MCF 10A (cell line): ENCODE data around the gene DUSP14. TPM values are rescaled to one million over a fixed set of nuclear protein-coding genes. Genes with fewer than 3 reads are reported as not detected.
A peak's percentile ranks its signal among the peaks of the same experiment; 100 is the strongest.

Experiments used
- BruUV-seq: library from RNA; stranded (reverse); fragments of 400-500 nt; replicated peaks from 2 replicates; lab custom pipeline; 2021; lab: Mats Ljungman, UMichigan
- CTCF ChIA-PET: fragments of 300-600 bp; sonication (Branson Sonifier 250); formaldehyde crosslinking; extraction: SDS; loops from one replicate; lab custom pipeline; 2021; ENCODE audit warnings: antibody characterized with exemption, inconsistent platforms; lab: Yijun Ruan, JAX
- POLR2A ChIA-PET: fragments of 300-600, 350-650 bp; sonication (Branson Sonifier 250); formaldehyde crosslinking; extraction: SDS; loops from one replicate; lab custom pipeline; 2020; ENCODE audit warnings: antibody characterized with exemption, inconsistent platforms; lab: Yijun Ruan, JAX
- DNase-seq: peaks from one replicate; pipeline ENCODE4 v3.0.0-alpha.2; 2018; ENCODE audit not compliant: unreplicated experiment
- H3K27ac Mint-ChIP-seq: one replicate; pipeline ENCODE4 v1.8.0; 2022; ENCODE audit warnings: mild to moderate bottlenecking, low read depth, mixed read lengths; ENCODE audit not compliant: unreplicated experiment
- H3K27me3 Mint-ChIP-seq: one replicate; pipeline ENCODE4 v1.8.0; 2022; ENCODE audit warnings: mixed read lengths; ENCODE audit not compliant: insufficient read depth, unreplicated experiment
- H3K36me3 Mint-ChIP-seq: one replicate; pipeline ENCODE4 v1.8.0; 2022; ENCODE audit warnings: mild to moderate bottlenecking, moderate library complexity, mixed read lengths; ENCODE audit not compliant: insufficient read depth, unreplicated experiment
- H3K4me1 Mint-ChIP-seq: one replicate; pipeline ENCODE4 v1.8.0; 2022; ENCODE audit warnings: mixed read lengths; ENCODE audit not compliant: insufficient read depth, unreplicated experiment
- H3K4me3 Mint-ChIP-seq: one replicate; pipeline ENCODE4 v1.8.0; 2022; ENCODE audit warnings: mild to moderate bottlenecking, moderate library complexity, mixed read lengths; ENCODE audit not compliant: unreplicated experiment
- H3K9me3 Mint-ChIP-seq: one replicate; pipeline ENCODE4 v1.8.0; 2022; ENCODE audit warnings: mixed read lengths; ENCODE audit not compliant: unreplicated experiment
- intact Hi-C: fragments of 100-400 bp; cut with micrococcal nuclease; formaldehyde crosslinking; loops from 2 replicates; pipeline ENCODE4 v1.14.1; 2022
- total RNA-seq: library from RNA; stranded (reverse); gene quantifications from 2 replicates; pipeline ENCODE4 v1.2.3, GENCODE V29; 2022
- TF ChIP-seq, protein P1 (sequence below): fragments of 200-600 bp; IDR thresholded peaks from one replicate; pipeline ENCODE4 v1.8.0; 2022; ENCODE audit warnings: antibody characterized with exemption, mild to moderate bottlenecking; ENCODE audit not compliant: unreplicated experiment

Gene DUSP14
- total RNA-seq, 1 experiment from 2014 or later, result 39.4 TPM

DNA sequence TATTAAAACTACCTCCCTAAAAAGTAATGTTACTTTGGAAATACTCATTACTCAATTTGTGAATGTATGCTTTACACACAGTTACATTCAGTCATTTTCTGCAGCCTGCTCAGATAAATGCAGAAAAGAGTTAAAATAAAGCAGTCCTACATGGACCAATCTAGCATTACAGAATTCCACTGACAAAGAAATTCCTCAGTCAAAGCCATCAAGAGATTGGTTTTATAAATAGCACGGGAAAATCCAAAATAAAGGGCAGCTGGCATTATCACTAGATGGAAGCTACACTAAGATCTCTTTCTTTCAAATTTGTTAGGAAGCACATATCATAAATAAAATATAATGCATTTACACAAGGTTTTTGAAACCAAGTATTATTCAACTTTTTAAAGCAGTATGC, 58.3 kb downstream of the DUSP14 start:
- ChIA-PET CTCF (interaction anchor here (0.7 kb wide), 1 partner anchor 227 kb away, joined by 4 read pairs; no protein-coding TSS in a partner anchor), POLR2A (no interaction called here)
- TF ChIP-seq, protein P1, sequence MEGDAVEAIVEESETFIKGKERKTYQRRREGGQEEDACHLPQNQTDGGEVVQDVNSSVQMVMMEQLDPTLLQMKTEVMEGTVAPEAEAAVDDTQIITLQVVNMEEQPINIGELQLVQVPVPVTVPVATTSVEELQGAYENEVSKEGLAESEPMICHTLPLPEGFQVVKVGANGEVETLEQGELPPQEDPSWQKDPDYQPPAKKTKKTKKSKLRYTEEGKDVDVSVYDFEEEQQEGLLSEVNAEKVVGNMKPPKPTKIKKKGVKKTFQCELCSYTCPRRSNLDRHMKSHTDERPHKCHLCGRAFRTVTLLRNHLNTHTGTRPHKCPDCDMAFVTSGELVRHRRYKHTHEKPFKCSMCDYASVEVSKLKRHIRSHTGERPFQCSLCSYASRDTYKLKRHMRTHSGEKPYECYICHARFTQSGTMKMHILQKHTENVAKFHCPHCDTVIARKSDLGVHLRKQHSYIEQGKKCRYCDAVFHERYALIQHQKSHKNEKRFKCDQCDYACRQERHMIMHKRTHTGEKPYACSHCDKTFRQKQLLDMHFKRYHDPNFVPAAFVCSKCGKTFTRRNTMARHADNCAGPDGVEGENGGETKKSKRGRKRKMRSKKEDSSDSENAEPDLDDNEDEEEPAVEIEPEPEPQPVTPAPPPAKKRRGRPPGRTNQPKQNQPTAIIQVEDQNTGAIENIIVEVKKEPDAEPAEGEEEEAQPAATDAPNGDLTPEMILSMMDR, result no peak
- Mint-ChIP-seq H3K9me3 (no peaks in the 10 kb centered on the region), H3K27ac (no peak overlapping the region), H3K27me3 (no peaks in the 10 kb centered on the region), H3K4me3 (no peak overlapping the region), H3K4me1 (peaks cover 20% of the 10 kb centered on the region), H3K36me3 (peaks cover 39% of the 10 kb centered on the region)
- intact Hi-C loops, result no loop called here
- no peak for DNase-seq
- no TSS peak for BruUV-seq

DNA sequence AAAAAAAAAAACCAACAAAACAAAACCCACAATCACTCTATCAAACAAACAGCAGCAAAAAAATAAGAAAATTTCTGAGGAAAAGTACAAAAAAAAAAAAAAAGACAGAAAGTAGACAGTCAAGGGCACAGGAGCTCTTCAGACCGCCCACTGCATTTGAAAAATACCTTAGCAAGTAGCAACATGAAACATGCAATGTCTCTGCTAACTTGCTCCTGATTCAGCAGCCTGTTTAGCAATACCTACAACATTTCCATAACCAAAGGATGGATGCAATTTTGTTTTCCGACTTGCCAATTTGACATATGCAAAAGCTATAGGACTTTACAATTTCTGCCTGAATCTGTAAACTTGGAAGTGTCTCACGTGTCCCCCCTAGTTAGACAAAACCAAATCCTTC, 62.1 kb downstream of the DUSP14 start:
- intact Hi-C loops, result no loop called here
- ChIA-PET CTCF (interaction anchor here (0.6 to 1.7 kb wide), 4 partner anchors 17 to 161 kb away, joined by 3 to 4 read pairs (median 3); no protein-coding TSS in a partner anchor), POLR2A (interaction anchor here (0.6 to 2.7 kb wide), 16 partner anchors 8 to 102 kb away, joined by 3 to 13 read pairs (median 4); partner anchors contain the start of genes DDX52 and SYNRG)
- no TSS peak for BruUV-seq
- TF ChIP-seq, protein P1, result no peak
- H3K36me3 Mint-ChIP-seq, result peaks cover 53% of the 10 kb centered on the region
- H3K9me3 Mint-ChIP-seq, result no peaks in the 10 kb centered on the region
- H3K4me1 Mint-ChIP-seq, result peaks cover 20% of the 10 kb centered on the region
- peak overlapping the region; percentile 2 for H3K27ac Mint-ChIP-seq
- no peaks in the 10 kb centered on the region for H3K27me3 Mint-ChIP-seq
- peak overlapping the region; percentile 14 for H3K4me3 Mint-ChIP-seq
- DNase-seq, result peak; percentile 74

DNA sequence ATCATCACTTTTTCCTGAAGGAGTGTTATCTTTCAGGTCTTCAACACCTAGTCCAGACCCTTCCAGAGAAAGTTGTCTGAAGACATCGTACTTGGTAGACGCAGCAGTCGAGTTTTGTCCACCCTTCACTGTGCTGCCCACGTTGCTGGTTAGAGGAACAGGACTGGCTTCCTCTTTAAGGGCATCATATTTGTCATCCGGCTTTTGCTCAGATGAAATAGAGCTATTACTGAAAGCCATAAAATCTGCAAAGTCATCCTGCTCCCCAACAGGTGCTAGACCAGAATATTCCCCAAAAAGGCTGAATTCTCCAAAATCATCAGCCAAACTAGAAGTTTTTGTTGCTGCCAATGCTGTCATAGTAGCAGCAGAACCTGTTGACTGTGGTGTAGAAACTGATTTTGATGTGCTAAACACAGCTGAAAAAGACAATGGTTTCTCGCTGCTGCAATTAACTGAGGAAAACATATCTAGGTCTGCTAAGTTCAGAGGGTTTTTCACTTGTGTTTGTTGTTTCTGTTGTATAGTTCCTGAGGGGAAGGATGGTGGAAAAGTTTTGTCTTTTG, 63.8 kb downstream of the DUSP14 start:
- POLR2A ChIA-PET, result interaction anchor here (1.1 to 2.7 kb wide), 3 partner anchors 15 to 64 kb away, joined by 3 to 11 read pairs (median 7); partner anchors contain the start of gene DUSP14
- TF ChIP-seq, protein P1, result no peak
- DNase-seq, result no peak
- peaks cover 52% of the 10 kb centered on the region for H3K36me3 Mint-ChIP-seq
- TSS peak; percentile 37 for BruUV-seq
- H3K4me1 Mint-ChIP-seq, result peaks cover 20% of the 10 kb centered on the region
- H3K27me3 Mint-ChIP-seq, result no peaks in the 10 kb centered on the region
- no peak overlapping the region for H3K27ac Mint-ChIP-seq
- H3K9me3 Mint-ChIP-seq, result no peaks in the 10 kb centered on the region
- CTCF ChIA-PET, result interaction anchor here (0.5 to 1.8 kb wide), 5 partner anchors 17 to 828 kb away, joined by 3 to 6 read pairs (median 4); no protein-coding TSS in a partner anchor
- H3K4me3 Mint-ChIP-seq, result no peak overlapping the region
- intact Hi-C loops, result no loop called here

DNA sequence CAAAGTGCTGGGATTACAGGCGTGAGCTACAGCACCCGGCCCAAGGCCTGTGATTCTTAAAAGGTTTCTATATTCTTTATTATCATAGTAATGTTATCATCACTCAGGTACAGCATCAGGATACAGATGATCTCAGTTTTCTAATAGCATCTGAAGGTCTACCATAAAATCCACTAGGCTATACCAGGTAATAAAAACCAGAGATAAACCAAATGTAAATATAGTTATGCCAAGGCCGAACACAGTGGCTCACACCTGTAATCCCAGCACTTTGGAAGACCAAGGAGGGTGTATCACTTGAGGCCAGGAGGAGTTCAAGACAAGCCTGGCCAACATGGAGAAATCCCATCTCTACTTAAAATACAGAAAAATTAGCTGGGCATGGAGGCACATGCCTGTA, 65.7 kb downstream of the DUSP14 start:
- CTCF ChIA-PET, result interaction anchor here (0.7 to 1.8 kb wide), 3 partner anchors 15 to 215 kb away, joined by 3 to 6 read pairs (median 5); no protein-coding TSS in a partner anchor
- Mint-ChIP-seq H3K36me3 (peaks cover 64% of the 10 kb centered on the region), H3K27me3 (no peaks in the 10 kb centered on the region), H3K27ac (no peak overlapping the region), H3K4me3 (no peak overlapping the region), H3K4me1 (peaks cover 20% of the 10 kb centered on the region), H3K9me3 (no peaks in the 10 kb centered on the region)
- POLR2A ChIA-PET, result no interaction called here
- TF ChIP-seq, protein P1, result no peak
- no peak for DNase-seq
- intact Hi-C loops, result no loop called here
- no TSS peak for BruUV-seq
